ENCODE measurements around the gene DNAJC18.

DNA sequence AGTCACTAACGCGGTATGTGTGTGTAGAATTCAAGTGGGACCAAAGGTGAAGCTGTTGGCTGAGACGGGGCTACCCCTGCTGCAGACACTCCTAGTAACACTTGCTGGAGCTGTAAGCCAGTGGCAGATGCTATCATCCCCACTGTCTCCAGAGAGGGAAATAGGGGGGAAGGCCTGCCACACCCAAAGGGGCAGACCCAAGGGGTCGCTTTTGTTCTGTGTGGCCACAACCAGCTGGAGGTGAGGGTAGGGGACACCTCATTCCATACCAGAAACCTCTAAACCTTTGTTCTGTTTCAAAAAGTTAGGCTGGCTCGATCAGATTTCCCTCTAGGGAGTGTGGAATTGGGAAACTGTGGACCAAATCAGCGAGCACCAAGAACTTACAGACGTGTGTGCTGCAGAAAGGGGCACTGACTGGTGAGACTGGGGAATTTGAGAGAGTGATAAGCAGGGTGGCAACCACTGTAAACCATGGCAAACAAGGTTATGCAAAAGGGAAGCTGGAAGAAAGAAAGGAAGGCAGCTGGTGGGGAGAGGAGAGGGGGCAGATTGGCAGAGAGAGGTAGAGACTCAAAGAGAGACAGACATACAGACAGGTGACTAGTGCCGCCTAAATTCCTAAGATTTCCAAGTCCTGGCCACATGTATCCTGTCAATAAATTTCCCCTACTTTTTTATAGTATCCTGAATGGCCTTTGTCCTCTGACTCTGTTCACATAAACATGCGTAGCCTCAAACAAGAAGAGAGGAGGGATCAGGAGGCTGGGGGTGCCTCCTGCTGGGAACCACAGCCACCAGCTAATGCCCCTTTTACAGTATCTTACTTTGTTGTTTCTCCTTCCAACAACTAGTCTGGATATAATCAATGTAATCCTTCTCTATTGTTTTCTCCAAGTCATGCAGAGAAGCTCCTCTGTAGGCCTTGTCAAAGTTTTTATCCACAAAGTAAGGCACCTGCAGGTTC, 19.8 kb downstream of the DNAJC18 start:
- TF ChIP-seq, protein P1, sequence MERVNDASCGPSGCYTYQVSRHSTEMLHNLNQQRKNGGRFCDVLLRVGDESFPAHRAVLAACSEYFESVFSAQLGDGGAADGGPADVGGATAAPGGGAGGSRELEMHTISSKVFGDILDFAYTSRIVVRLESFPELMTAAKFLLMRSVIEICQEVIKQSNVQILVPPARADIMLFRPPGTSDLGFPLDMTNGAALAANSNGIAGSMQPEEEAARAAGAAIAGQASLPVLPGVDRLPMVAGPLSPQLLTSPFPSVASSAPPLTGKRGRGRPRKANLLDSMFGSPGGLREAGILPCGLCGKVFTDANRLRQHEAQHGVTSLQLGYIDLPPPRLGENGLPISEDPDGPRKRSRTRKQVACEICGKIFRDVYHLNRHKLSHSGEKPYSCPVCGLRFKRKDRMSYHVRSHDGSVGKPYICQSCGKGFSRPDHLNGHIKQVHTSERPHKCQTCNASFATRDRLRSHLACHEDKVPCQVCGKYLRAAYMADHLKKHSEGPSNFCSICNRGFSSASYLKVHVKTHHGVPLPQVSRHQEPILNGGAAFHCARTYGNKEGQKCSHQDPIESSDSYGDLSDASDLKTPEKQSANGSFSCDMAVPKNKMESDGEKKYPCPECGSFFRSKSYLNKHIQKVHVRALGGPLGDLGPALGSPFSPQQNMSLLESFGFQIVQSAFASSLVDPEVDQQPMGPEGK (CRISPR knock-in tag; IDR thresholded peaks at IDR 0.05; ENCODE audit: borderline replicate concordance): no peak
- TF ChIP-seq CSDC2 (CRISPR knock-in tag; IDR thresholded peaks at IDR 0.05) (no peak), GLIS3 (CRISPR knock-in tag; IDR thresholded peaks at IDR 0.05) (no peak), TCF4 (CRISPR knock-in tag; IDR thresholded peaks at IDR 0.05; ENCODE audit: borderline replicate concordance) (no peak), ZNF8 (CRISPR knock-in tag; IDR thresholded peaks at IDR 0.05) (no peak), PPARA (CRISPR knock-in tag; IDR thresholded peaks at IDR 0.05; ENCODE audit: borderline replicate concordance) (no peak), BACH2 (CRISPR knock-in tag; IDR thresholded peaks at IDR 0.05; ENCODE audit: borderline replicate concordance) (no peak), ZFP3 (CRISPR knock-in tag; IDR thresholded peaks at IDR 0.05) (no peak), ISL1 (CRISPR knock-in tag; IDR thresholded peaks at IDR 0.05) (no peak), ARNTL (CRISPR knock-in tag; IDR thresholded peaks at IDR 0.05; ENCODE audit: borderline replicate concordance, low read depth) (no peak), ZFP30 (CRISPR knock-in tag; IDR thresholded peaks at IDR 0.05) (no peak)
- TF ChIP-seq, protein P2, sequence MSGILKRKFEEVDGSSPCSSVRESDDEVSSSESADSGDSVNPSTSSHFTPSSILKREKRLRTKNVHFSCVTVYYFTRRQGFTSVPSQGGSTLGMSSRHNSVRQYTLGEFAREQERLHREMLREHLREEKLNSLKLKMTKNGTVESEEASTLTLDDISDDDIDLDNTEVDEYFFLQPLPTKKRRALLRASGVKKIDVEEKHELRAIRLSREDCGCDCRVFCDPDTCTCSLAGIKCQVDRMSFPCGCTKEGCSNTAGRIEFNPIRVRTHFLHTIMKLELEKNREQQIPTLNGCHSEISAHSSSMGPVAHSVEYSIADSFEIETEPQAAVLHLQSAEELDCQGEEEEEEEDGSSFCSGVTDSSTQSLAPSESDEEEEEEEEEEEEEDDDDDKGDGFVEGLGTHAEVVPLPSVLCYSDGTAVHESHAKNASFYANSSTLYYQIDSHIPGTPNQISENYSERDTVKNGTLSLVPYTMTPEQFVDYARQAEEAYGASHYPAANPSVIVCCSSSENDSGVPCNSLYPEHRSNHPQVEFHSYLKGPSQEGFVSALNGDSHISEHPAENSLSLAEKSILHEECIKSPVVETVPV (CRISPR knock-in tag; IDR thresholded peaks at IDR 0.05): no peak
